HG03135 (cell line): ENCODE measurements around the gene MPL.
"Not testable (repeated sequence)": the region's sequence is repeated elsewhere in the genome, so short reads cannot be mapped to it uniquely, and the experiment has no call there.

Experiments
- ATAC-seq: cut with Tn5 transposase; IDR thresholded peaks from one replicate; pipeline ENCODE4 v1.9.1; 2021; ENCODE audit warnings: mild to moderate bottlenecking, moderate library complexity; ENCODE audit not compliant: unreplicated experiment

The MPL gene

DNA sequence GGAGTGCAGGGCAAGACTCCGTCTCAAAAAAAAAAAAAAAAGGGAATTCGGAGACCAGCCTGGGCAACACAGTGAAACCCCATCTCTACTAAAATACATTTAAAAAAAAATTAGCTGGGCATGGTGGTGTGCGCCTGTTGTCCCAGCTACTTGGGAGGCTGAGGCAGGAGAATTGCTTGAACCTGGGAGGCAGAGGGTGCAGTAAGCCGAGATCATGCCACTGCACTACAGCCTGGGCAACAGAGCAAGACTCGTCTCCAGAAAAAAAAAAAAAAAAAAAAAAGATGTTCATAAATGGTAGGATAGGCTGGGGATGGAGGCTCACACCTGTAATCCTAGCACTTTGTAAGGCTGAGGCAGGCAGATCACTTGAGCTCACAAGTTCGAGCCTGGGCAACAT lies 32.2 kb downstream of the MPL start:
- ATAC-seq, result not testable (repeated sequence)

DNA sequence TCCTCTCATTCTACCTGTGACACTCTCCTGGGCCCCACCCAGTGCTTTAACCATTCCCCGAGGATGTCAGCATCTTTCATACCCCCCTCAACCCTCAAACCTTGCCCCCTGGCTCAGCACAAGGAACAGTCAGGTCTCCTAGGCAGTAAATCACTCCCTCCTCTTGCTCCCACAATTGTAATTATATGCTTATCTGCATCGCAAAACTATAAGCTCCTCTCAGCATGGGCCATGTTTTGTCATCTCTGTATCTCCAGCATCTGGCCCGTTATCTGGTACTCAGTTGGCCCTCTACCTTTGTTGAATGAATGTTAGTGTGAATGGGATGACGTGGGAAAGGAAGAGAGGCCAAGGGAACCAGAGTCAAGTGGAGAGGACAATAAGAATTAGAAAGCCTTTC lies 32.9 kb downstream of the MPL start:
- ATAC-seq, result no peak

DNA sequence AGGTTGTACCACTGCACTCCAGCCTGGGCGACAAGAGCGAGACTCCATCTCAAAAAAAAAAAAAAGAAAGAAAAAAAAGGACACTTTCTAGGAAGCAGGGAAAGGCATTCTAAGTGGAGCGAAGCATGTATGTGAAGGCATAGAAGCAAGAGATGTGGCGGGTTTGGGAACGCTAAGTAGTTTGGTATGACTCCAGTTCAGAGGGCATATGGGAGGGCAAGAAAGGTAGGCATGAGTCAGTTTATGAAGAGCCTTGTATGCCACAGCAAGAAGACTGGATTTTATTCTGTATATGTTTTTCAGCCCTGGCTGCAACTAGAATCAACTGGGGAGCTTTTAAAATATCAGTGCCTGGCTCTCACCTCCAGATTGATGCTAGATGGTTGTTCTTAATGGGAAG lies 34.6 kb downstream of the MPL start:
- ATAC-seq, result no peak

DNA sequence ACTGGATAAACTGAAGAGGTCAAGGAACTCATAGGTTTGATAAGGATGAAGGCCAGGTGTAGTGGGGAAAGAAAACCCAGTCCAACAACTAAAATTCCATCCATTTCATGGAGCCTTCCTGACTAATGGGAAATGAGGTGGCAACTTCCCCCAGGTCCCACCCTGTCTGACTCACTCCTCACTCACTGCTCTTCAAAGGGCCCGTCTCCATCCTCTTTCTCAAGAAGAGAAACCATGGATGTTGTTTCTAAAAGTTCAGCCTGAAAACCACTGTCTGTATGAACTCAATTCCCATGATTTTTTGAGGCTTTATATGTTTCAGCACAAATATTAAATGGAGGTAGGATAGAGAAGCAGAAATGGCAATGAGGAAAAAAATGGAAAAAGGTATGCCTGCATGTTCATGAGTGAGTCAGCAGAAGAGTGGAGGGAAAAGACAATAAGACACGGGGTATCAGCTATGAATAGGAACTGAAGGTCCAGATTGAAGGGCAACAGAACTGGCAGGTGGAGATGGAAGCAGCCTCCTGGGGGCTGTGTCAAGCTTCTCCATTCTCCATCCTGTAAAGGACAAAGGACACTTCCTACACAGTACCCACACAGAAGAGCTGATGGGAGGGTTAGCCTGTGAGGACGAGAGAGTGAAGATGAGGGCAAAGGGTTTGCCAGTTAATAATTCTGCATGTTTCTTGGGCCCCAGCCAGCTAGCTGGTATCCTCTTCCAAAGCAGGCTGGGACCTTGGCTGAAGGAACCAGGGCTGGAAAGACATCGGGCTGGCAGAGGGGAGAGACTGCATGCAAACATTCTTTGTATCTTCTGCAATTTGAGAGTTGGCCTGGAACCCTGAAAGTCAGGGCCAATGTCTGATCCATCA lies 35.7 kb downstream of the MPL start:
- ATAC-seq, result no peak

DNA sequence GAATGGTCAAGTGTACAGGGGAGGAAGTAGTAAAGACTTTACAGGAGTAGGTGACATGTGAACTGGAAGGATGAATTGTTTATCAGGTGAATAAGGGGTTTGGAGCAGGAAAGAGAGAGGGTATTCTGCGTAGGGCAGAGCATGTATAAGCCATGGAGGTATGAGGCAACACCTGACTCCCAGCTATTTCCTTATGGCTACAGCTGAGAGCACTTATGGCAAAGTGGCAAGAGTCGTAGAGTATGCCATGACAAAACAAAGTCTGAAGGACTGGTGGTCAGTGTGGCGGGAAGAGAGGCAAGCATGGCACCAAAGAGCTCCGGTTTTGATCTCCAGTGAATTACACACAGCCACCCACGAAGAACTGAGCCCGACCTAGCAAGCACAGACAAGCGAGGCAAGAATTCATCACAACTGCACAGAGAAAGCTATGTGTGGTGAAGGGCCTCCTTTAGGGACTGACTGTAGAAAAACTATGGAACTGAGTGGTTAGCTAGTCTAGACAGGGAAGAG lies 39.2 kb downstream of the MPL start:
- no peak for ATAC-seq

DNA sequence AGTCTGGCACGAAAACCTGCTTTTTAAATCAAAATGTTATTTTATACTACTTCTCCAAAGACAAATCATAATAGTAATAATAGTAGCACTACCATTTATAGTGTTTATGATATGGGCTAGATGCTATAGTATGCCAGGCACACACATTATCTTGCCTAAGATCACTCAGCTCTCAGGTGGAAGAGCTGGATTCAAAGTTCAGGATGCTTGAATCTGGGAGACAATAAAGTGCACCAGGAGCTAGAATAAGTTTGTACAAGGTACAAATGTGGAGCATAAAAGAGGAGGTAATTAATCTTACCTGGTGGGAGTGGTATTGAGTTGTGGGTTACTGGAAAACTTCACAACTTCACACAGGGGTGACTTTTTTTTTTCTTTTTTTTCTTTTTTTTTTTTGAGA lies 40.2 kb downstream of the MPL start:
- ATAC-seq, result no peak

DNA sequence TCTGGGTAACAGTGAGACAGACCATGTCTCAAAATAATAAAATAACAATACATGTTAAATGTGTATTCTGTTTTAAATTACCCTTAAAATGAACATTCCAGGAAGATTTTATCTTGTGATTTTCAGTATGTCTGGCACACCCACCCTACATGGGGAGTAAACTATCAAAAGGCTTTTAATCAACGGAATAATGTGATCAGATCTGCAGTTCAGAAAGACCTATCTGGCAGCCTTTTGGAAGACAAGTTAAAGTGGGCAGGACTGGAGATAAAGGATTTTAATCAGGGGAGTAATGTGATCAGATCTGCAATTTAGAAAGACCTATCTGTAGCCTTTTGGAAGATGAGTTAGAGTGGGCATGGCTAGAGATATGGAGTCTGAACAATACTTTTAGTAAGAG lies 41.9 kb downstream of the MPL start:
- no peak for ATAC-seq

DNA sequence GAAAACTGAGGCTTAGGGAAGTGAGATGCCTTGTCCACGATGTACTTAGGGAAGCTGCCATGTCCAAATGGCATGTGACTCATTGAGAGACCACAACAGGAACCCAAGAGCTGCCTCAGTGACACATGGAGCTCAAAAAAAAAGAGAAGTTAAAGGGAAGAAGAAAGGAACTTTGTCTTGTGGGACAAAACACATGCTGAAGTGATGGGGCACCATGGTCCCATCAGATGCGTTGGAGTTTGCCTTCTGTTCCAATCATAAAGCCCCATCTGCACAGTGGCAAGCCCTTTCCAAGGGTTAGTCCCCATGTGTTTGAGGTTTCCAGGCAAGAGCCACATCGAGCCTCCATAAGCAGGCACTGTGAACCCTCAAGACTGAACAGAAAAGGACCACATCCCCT lies 44.0 kb downstream of the MPL start:
- no peak for ATAC-seq

DNA sequence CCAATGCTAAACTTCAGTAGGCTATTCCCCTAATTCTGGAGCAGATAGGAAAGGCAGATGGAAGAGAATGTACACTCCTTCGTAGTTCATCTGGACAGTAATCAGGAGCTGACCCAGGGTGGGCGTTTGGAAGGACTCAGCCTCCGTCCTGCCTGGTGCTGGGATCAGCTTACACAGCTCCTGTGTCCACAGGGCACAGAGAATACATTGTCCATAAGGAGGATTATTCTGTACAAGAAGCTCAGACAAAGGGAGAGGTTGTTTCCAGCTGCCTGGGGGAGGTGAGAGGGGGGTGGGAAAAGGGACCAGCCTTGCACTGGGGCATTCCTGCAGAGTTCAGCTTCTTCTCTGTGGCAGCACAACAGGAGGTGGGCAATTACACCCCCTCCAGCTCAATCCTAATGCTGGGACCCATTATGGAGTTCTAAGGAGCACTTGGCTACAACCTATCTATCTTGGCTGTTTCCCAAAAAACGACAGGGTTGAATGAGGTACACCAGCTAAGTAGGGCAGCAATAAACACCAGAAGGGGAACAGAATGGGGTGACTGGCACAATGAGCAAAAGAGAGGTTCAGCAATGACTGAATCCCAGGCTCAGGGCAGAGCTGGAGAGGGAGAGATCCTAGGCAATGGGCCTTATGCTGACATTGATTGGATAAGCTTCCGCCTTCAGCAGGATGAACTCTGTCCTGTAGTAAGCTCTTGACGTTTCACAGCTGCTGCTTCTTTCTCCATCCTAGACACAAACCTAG lies 44.6 kb downstream of the MPL start:
- no peak for ATAC-seq

DNA sequence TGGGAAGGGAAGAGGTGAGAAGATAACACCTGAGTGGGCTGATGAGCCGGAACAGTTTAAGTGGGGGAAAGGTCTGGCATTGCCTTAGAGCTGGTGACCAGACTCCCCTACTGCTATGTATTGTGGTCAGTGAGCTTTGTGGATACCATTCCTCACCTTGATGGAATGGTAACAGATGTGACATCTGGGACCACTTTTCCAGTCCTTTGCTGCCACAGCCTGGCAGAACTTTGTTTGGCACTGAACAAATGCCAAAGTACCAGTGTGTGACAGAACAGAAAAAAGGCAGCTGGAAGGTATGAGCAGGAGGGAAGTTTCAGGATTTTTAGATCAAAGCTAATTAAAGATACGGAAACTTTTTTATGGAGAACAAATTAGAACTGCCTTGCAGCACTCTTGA lies 45.8 kb downstream of the MPL start:
- ATAC-seq, result no peak

DNA sequence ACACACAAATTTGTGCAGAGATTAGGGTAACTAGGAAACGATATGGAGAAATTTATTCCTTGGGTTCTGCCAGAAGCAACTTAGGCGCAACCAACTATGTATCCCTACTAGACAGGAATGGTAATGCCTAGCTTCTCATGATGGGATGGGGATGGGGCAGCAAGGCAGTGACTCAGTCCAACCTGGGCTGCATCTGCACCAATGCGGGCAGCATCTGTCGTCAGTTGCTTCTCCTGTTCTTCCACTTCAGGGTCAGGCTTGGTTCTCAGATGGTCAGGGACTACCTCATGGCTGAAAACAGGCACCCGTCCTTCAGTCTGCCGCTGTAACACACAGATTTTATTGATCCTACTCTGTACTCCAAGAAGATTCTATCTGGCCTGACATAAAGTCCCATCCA lies 49.1 kb downstream of the MPL start:
- no peak for ATAC-seq

DNA sequence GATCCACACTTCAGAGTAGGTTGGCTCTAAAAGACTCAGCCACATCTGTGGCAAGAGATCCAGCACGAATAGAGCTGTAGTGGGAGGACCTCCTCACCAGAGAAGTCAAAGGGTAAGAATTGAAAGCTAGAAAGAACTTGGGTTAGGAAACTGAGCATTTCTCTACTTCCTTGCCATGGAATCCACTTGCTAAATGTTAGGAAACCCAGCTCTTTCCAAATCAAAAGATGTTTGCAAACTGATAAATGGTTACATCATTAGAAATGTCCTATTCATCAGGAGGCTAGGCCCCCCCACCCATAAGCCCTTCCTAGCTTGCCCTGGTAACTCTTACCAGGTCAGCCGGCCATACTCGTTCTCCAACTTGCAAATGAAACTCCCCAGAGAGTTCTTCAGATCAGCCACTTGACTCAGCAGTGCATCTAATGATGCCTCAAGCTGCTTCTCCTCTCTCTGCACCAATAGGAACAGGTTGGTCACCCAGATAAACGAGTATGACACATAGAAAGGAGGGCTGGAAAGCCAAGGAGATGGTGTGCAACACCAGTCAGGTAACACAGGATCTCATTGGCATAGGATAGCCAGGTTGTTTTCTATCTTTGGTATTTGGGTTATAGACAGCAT lies 50.5 kb downstream of the MPL start:
- no peak for ATAC-seq

DNA sequence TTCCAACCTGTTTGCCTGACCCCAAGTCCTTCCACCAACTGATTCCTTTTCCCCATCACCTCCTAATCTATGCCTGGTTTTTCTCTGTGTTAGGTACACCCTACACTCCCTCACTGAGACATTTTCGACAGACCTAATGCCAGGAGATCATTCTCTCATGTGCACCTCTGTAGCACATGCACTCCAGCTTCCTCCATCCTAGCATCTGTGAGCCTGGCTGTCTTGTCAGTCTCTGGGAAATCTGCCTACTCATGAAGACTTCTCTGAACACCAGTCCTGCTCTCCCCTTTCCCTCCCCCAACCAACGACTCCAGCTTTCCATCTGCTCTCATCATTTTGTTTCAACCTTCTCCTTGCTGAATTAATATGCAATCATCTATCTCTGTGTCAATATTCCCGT lies 51.0 kb downstream of the MPL start:
- no peak for ATAC-seq

DNA sequence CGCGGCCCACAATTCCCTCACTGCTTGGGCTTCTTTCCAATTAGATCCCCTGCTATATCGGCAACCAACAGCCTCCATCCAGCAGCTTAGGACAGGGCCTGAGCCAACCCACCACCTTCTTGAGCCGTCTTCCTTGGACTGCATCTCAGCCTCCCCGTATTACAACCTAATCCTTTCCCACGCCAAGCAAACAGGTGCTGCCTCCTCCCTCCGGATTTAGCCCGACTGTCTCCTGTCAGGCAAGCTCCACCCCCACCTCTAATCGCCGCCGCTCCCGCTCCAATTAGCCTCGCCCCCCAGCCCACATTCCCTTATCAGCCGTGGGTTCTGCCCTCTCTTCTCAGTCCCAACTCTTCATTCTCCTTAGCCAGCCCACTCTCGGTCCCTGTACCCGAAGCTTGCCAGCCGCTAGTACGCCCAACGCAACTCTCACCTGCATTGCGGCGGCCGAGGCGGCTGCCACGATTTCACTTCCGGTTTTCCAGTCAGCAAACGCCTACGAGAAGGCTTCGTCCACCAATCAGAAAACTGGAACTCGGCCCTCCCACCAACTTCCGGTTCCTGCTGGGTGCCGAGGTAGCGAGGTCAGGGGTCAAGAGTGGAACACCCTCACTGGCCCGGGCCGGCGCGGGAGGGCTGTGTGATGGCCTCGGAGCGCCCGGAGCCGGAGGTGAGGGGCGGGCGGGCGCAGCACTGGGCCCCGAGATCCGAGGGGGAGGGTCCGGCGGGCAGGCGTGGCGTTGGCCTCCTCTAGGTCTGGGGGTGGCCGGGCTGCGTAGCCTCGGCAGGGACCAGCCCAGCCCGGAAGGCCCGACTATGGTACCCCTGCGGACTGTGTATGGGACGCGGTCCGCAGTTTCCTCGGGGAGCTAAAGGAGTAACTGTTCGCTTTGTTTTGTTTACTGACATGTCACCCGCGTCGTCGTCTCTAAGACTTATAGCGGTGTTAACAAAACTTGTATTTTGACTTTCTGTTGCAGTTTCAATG lies 52.0 kb downstream of the MPL start, which contains the start of the genes MED8 and SZT2:
Gene MED8 (minus strand): TSS at position 475 of the 988 bp plus-strand sequence. CDS start 36 bp downstream, at position 439.
Gene SZT2 (plus strand): TSS at position 574 of the 988 bp plus-strand sequence. CDS start 70 bp downstream, at position 644.
- peak; percentile 84 for ATAC-seq

DNA sequence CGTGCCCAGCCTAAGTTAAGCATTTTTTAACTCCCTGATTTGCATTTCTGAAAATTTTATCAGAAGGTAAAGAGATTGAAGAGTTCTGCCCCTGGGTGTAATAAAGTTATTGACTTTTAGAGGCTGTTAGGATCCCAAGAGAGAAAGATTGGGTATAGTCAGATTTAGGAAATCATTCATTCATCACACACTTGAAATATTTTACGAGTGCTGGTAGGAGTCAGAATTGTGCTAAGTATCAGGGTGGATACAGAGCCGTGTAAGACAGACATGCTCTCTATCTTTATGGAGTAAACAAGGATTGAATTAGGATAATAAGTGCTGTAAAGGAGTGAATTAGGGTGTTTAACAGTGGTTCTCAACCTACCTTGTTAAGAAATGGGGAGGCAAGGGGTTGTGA lies 55.1 kb downstream of the MPL start:
- ATAC-seq, result no peak

DNA sequence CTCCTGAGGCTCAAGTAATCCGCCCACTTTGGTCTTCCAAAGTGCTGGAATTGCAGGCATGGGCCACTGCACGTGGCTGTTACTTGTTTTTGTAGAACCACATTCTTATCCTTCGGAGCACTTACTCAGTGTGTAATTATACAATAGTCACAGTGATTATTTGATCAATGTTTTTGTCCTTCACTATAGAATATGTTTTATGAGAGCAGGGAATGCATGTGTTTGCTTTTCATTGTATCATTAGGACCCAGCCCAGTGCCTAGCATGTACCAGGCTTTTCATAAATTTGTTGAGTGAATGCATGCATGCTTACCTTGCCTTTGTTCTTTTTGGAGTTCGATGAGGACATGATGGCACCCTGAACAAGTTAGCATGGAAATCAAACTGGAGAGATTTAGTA lies 57.9 kb downstream of the MPL start:
- ATAC-seq, result no peak

DNA sequence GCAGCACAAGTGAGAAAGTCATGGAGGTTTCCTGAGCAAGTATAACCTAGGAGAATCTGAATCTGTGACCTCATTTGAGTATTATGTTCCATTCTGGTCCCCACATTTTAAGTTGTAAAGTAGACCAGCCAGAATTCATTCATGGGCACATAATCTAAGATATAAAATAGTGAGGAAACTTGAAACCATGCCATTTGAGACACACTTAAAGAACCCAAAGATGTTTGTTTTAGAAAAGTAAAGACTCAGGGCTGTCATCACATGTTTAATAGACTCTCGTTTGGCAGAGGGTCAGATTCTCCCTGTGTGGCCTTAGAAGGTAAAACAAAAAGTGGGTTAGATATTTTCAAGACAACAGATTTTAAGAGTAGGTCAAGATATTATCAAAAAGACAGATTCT lies 58.4 kb downstream of the MPL start:
- ATAC-seq, result no peak

DNA sequence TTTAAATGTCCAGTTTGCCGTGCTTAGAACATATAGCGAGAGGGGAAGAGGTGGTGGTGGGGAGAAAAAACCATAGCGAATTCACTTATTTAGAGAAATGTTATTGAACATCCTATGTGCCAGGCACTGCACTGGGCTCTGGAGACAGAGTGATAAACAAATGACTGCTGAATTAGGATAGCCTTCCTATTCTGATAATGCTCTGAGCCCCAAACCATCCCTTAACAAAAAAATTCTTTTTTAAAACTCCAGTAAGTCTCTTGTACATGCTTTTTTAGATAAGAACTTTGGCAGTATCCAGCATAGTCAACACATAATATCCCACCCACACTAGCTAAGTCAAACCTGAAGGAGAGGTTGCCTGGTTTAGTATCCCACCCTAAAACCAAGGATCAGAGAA lies 60.6 kb downstream of the MPL start:
- no peak for ATAC-seq

DNA sequence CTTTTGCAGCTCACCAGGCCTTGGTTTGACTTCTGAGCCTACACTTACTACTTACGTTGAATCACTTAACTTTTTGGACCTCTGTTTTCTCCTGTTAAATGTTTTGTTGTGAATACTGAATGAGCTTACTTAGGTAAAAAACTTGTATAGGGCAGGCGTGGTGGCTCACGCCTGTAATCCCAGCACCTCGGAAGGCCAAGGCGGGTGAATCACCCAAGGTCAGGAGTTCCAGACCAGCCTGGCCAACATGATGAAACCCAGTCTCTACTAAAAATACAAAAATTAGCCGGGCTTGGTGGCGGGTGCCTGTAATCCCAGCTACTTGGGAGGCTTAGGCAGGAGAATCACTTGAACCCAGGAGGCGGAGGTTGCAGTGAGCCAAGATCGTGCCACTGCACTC lies 62.8 kb downstream of the MPL start:
- ATAC-seq, result not testable (repeated sequence)
